Muscle of leg (tissue), 11 donors: ENCODE measurements around the gene MRPL27. TPM values are rescaled to one million over a fixed set of nuclear protein-coding genes. Genes with fewer than 3 reads are reported as not detected.

Experiments used
- DNase-seq: peaks from one replicate; pipeline ENCODE4 v3.0.0; 2013
- H3K27ac ChIP-seq: one replicate; pipeline ENCODE4 v1.5.1; 2013; ENCODE audit warnings: mild to moderate bottlenecking, low read length, control low read depth
- H3K27me3 ChIP-seq: one replicate; pipeline ENCODE4 v1.6.1; 2013; ENCODE audit warnings: low read length; ENCODE audit not compliant: control insufficient read depth, insufficient read depth
- H3K36me3 ChIP-seq: one replicate; pipeline ENCODE4 v1.6.1; 2013; ENCODE audit warnings: low read length; ENCODE audit not compliant: control insufficient read depth, insufficient read depth
- H3K4me1 ChIP-seq: one replicate; pipeline ENCODE4 v1.6.1; 2013; ENCODE audit warnings: low read length; ENCODE audit not compliant: control insufficient read depth, insufficient read depth
- H3K4me3 ChIP-seq: one replicate; pipeline ENCODE4 v1.5.1; 2013; ENCODE audit warnings: low read length, control low read depth
- H3K9me3 ChIP-seq: replicated peaks from 2 replicates; pipeline ENCODE4 v1.6.1; 2013; ENCODE audit warnings: low read depth, low read length; ENCODE audit not compliant: control insufficient read depth
- WGBS: methylation state at CpG from one replicate; pipeline ENCODE4 v1.1.5; 2013; ENCODE audit warnings: missing lambda C conversion rate; ENCODE audit not compliant: insufficient coverage; 5-methylcytosine and 5-hydroxymethylcytosine counted together
- polyA plus RNA-seq, 8 donors: library from polyadenylated mRNA; unstranded; fragments of 120-200 nt; gene quantifications; one replicate each; pipeline versions ENCODE4 v1.2.1 to v1.2.3, GENCODE V29; 2013; ENCODE audit warnings: inconsistent platforms in 1 of 8, low replicate concordance in 1 of 8; ENCODE audit not compliant: insufficient read length in 8 of 8, insufficient read depth in 1 of 8
- total RNA-seq: library from RNA; stranded (reverse); fragments of 120-200 nt; gene quantifications from one replicate; pipeline ENCODE4 v1.2.4, GENCODE V29; 2013

MRPL27 gene
- total and polyA plus RNA-seq, 9 donors, result 52.4 to 81.5 (median 61.0) TPM

GRCh38 chr17:50331085-50331791 is 41.7 kb downstream of the MRPL27 start:
- WGBS, result 100% methylated on average over 2 of the region's 4 CpGs
- DNase-seq, result no peak
- Histone ChIP-seq H3K27me3 (peaks cover 2% of the 10 kb centered on the region), H3K4me3 (no peak overlapping the region), H3K27ac (peak overlapping the region; percentile 40), H3K9me3 (no peaks in the 10 kb centered on the region), H3K4me1 (peaks cover 36% of the 10 kb centered on the region), H3K36me3 (no peaks in the 10 kb centered on the region)

GRCh38 chr17:50330151-50330775 is 42.7 kb downstream of the MRPL27 start:
- Histone ChIP-seq H3K36me3 (no peaks in the 10 kb centered on the region), H3K27me3 (peaks cover 2% of the 10 kb centered on the region), H3K9me3 (no peaks in the 10 kb centered on the region), H3K4me3 (no peak overlapping the region), H3K4me1 (peaks cover 36% of the 10 kb centered on the region), H3K27ac (peak overlapping the region; percentile 71)
- 55% methylated on average over 11 of the region's 11 CpGs for WGBS
- DNase-seq, result no peak

GRCh38 chr17:50329716-50330115 is 43.3 kb downstream of the MRPL27 start:
- Histone ChIP-seq H3K4me3 (no peak overlapping the region), H3K9me3 (no peaks in the 10 kb centered on the region), H3K4me1 (peaks cover 36% of the 10 kb centered on the region), H3K36me3 (no peaks in the 10 kb centered on the region), H3K27me3 (peaks cover 2% of the 10 kb centered on the region), H3K27ac (peak overlapping the region; percentile 71)
- no peak for DNase-seq
- 90% methylated on average over 1 of the region's 3 CpGs for WGBS

GRCh38 chr17:50328363-50329325 is 44.3 kb downstream of the MRPL27 start:
- Histone ChIP-seq H3K36me3 (no peaks in the 10 kb centered on the region), H3K4me1 (peaks cover 36% of the 10 kb centered on the region), H3K27me3 (peaks cover 2% of the 10 kb centered on the region), H3K27ac (peak overlapping the region; percentile 73), H3K4me3 (no peak overlapping the region), H3K9me3 (no peaks in the 10 kb centered on the region)
- 26% methylated on average over 16 of the region's 21 CpGs for WGBS
- DNase-seq, result peak; percentile 62

- Histone ChIP-seq H3K4me3 (no peak overlapping the region), H3K27me3 (no peaks in the 10 kb centered on the region), H3K27ac (no peak overlapping the region), H3K4me1 (peaks cover 37% of the 10 kb centered on the region), H3K9me3 (no peaks in the 10 kb centered on the region), H3K36me3 (no peaks in the 10 kb centered on the region)
- WGBS, result 74% methylated on average over 2 of the region's 9 CpGs
- no peak for DNase-seq
Observed at GRCh38 chr17:50326831-50327364, 46.1 kb downstream of the MRPL27 start.

- WGBS, result 11% methylated on average over 3 of the region's 4 CpGs
- no peaks in the 10 kb centered on the region for H3K36me3 ChIP-seq
- no peak overlapping the region for H3K4me3 ChIP-seq
- no peaks in the 10 kb centered on the region for H3K27me3 ChIP-seq
- peaks cover 33% of the 10 kb centered on the region for H3K4me1 ChIP-seq
- H3K9me3 ChIP-seq, result no peaks in the 10 kb centered on the region
- H3K27ac ChIP-seq, result no peak overlapping the region
- DNase-seq, result no peak
Observed at GRCh38 chr17:50325906-50326305, 47.1 kb downstream of the MRPL27 start.

- no peak overlapping the region for H3K4me3 ChIP-seq
- WGBS, result no CpG with 5 or more reads among the region's 5 CpGs
- peaks cover 4% of the 10 kb centered on the region for H3K27me3 ChIP-seq
- DNase-seq, result no peak
- H3K4me1 ChIP-seq, result peaks cover 28% of the 10 kb centered on the region
- no peaks in the 10 kb centered on the region for H3K9me3 ChIP-seq
- no peak overlapping the region for H3K27ac ChIP-seq
- no peaks in the 10 kb centered on the region for H3K36me3 ChIP-seq
Observed at GRCh38 chr17:50323060-50323459, 49.9 kb downstream of the MRPL27 start.

- WGBS, result no CpG with 5 or more reads among the region's 7 CpGs
- DNase-seq, result peak; percentile 44
- no peak overlapping the region for H3K27ac ChIP-seq
Observed at GRCh38 chr17:50322271-50322670, 50.7 kb downstream of the MRPL27 start.

GRCh38 chr17:50319306-50320004 is 53.5 kb downstream of the MRPL27 start:
- WGBS, result 45% methylated on average over 7 of the region's 12 CpGs
- peaks cover 41% of the 10 kb centered on the region for H3K4me1 ChIP-seq
- peak; percentile 51 for DNase-seq
- H3K27me3 ChIP-seq, result peaks cover 8% of the 10 kb centered on the region
- no peaks in the 10 kb centered on the region for H3K9me3 ChIP-seq
- H3K4me3 ChIP-seq, result no peak overlapping the region
- H3K27ac ChIP-seq, result peak overlapping the region; percentile 83
- no peaks in the 10 kb centered on the region for H3K36me3 ChIP-seq

More at GRCh38 chr17:50322271-50322670, 50.7 kb downstream of the MRPL27 start:
- Histone ChIP-seq H3K27me3 (peaks cover 6% of the 10 kb centered on the region), H3K36me3 (no peaks in the 10 kb centered on the region), H3K4me3 (no peak overlapping the region), H3K9me3 (no peaks in the 10 kb centered on the region), H3K4me1 (peaks cover 32% of the 10 kb centered on the region)
